HEK293T (cell line): ENCODE data around the gene S100A16.

Experiments used
- ARNT ChIP-seq: fragments of 450-650 bp; IDR thresholded peaks from 2 replicates; pipeline ENCODE4 v1.6.1; 2017; ENCODE audit warnings: mild to moderate bottlenecking
- BHLHE40 ChIP-seq: fragments of 450-650 bp; IDR thresholded peaks from 2 replicates; pipeline ENCODE4 v1.6.1; 2016; ENCODE audit warnings: mild to moderate bottlenecking, moderate library complexity, borderline replicate concordance
- CTBP1 ChIP-seq: fragments of 450-650 bp; IDR thresholded peaks from 2 replicates; pipeline ENCODE4 v1.6.1; 2016; ENCODE audit warnings: borderline replicate concordance
- FOXM1 ChIP-seq: fragments of 450-650 bp; IDR thresholded peaks from 2 replicates; pipeline ENCODE4 v1.6.1; 2017; ENCODE audit warnings: mild to moderate bottlenecking, borderline replicate concordance
- NFRKB ChIP-seq: fragments of 450-650 bp; IDR thresholded peaks from 2 replicates; pipeline ENCODE4 v1.6.1; 2016; ENCODE audit warnings: mild to moderate bottlenecking, moderate library complexity

- TF ChIP-seq ARNT (no peak), FOXM1 (no peak), NFRKB (no peak), CTBP1 (no peak), BHLHE40 (no peak)
Observed at GRCh38 chr1:153610334-153610733, 2.6 kb downstream of the S100A16 start.
